ENCODE data around the gene BCL2A1.
A peak's percentile ranks its signal among the peaks of the same experiment; 100 is the strongest.
"Not testable (repeated sequence)": the region's sequence is repeated elsewhere in the genome, so short reads cannot be mapped to it uniquely, and the experiment has no call there.

The BCL2A1 gene

DNA sequence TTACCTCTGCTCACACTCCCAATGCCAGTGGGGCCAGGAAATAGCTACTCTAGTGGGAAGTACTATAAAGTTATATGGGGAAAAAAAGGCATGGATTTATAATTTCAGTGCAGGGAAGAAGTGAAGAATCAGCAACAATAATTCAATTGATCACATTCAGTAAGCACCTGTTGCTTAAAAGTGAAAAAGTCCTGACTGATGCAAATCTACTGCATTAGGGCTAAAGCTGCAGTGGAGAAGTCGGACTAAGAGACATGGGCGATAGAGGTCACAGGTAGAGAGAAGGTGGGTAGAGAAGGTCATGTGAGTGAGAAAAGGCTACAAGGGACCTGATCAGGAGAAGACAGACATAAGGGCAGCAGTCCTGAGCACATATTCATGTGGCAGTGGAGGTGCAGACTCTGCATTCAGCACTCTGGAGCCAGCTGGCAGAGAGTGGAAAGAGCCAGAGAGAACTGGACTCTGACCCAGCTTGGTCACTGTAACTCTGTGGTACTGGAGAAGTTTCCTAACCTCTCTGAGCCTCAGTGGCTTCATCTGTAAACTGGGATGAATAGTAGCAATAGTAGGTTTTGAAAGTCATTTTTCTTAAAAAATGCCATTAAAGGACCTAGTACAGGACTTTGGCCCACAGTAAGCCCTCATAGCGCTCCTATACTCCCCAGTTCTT is 17.6 kb upstream of the BCL2A1 start:
- no peak for DNase-seq

DNA sequence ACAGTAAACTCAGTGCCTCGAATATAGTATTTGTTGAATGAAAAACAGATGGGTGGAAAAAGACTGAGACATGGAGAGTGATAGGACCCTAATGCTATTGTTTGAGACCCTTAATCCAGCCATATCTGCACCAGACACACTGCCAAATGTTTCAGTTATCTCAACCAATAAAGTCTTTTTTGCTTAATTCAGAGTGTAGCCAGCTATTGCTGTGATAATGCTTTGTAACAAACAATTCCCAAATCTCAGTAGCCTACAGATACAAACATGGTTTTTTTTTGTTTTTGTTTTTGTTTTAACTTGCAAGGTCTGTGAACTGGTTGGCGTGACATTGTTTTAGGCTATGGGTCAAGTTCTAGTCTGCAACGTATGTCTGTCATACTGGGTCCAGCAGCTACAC is 17.0 kb upstream of the BCL2A1 start:
- DNase-seq, result no peak

DNA sequence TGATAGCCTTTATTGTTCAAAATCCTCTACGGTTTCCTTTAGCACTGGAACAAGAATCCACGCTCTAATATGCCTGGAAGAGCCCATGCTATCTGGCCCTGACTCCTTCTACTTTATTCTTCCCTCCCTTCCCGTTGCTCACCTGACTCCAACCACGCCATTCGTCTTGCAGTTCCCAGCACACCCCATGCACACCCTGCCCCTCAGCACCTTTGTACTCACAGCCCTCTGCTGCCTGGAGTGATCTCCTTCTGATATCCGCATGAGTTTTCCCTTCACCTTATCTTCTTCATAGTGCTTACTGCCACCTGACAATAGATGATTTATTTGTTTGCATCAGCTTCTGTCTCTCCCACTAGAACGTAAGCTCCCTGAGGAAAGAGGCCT is 16.6 kb upstream of the BCL2A1 start:
- DNase-seq, result no peak

DNA sequence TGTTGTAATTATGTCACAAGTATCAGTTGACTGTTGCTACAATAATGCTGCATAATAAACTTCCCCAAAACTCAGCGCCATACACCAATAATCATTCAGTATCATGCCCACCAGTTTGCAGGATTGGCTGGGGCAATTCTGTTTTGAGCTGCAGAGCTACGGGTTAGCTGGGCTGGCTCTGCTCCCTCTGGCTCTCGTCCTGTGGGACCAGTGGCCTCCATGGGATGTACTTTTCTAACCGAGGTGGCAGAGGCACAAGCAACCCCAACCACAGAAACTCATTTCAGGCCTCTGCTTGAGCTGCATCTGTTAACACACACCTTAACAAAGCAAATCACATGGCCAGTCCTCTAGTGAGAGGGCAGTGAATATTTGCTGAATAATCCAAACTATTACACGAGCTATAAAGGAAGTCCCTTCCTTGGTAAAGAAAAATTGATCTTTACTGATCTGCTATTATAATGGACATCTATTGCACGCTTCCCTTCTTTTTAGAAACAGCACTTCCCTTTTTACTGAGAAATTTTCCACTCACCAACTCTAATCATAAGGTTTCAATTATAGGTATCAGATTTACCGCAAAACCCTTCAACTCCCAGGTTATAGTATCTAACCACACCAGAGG is 10.9 kb upstream of the BCL2A1 start:
- DNase-seq, result no peak

DNA sequence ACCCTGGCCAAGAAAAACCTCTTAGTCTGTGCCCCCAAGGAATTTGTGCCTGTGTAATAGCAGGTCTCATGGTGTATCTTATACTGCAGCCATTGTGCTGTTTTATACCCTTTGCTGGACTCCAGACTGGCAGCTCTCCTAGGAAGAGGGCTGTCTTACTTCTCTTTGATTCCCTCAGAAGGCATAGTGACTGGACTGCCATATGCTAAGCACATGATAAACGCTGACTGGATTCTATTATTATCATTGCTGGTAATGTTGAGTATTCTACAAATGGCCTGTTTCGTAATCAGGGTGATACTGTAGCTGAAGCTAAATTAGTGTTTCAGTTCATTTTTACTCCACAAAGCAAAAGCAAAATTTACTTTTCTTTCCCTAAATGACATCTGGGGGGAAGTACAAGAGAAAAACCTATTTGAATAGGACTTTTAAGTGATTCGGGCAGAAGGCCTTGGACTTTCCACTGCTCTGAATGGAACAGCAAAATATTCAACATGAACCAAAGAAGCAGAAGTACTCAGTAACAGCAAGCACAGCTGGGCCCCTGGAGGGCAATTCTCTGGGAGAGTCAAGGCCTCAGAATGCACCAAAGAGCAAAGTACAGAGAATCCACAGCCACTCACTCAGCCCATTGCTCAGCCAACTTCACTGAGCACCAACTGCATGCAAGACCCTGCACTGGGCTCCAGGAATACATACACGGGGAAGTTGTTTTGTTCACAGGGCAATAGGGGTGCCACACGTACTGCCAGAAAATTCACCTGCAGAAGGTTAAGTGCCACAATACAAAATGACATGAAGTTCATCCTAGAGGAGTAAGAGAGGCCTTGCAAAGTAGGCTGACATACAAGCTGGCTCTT is 7.9 kb upstream of the BCL2A1 start:
- no peak for DNase-seq

DNA sequence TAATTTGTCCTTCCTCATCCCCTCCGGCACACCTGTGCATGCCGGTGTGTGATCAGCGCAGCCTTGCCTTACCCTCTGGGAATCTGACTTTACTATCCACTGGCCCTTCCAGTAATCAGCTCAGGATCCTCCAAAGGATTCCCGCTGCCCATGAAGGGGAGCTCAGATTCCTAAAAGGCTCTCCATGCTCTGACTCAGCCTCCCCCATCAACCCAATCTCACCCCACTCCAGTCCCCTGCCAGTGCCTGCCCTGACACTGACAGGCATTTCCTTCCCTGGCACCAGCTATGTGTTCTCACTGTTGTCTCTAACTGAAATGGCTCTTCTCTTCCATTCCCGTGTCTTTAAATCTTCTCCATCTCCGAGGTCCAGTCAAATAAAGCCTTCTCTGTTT is 7.3 kb upstream of the BCL2A1 start:
- no peak for DNase-seq

DNA sequence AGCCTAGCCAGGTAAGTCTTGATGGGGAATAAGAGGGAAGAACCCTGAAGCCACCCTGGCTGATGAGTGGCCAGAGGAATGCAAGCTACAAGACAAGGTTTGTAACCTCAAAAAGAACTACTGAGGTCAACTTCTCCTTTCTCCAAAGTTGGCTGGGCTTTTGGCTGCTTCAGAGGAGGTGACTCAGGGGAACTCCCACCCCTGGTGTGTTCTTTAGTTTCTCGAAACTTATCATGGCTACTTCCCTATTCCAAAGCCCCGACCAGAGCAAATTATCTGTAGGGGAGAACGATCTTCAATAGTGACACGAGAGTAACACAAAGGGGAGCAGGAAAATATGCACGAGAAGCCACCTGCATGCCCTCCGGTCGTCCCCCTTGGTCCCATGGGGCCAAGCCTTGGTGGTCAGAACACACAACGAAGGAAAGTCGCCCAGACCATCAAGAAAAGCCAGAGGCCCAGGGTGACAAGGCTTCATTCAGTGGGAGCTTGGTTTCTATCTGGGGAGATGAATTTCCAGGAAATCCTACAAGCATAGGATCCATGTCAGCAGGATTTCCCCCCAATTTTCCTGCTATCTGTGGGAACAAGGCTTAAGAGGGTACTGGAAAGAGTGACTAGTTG is 6.5 kb upstream of the BCL2A1 start:
- no peak for DNase-seq

DNA sequence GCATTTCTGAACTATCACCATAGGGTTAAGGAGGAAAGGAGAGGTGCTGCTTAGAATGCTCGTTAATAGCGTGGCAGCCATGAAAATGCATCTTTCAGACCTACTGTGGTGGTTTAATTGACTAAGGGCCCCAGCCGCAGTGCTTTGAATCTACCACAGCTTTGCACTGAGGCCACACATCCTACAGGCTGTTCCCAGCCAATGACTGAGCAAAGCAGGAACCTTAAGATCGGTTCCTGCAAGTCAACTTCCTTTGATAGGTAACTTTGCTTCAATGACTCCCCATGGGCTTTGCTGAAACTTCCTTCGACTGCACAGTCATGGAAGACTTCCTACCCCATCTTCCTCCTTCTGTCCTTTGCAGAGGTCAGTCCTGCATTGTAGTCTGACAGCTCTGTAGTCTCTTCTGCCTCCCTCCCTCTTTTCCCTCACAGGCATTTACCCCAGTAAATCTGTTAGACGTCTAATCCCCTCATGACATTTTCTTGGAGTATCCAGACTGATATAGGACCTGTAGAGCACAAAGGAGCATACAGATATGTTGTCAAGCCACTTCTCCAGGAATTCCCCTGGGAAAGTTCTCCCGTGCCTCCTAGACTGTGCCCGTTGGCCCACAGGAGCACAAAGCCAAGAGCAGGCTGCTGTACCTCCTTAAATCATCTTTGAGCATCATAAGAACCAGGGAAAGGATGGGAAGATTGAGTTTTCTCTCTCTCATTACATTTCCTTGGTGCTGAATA is 2.6 kb upstream of the BCL2A1 start:
- DNase-seq, result peak; percentile 46

DNA sequence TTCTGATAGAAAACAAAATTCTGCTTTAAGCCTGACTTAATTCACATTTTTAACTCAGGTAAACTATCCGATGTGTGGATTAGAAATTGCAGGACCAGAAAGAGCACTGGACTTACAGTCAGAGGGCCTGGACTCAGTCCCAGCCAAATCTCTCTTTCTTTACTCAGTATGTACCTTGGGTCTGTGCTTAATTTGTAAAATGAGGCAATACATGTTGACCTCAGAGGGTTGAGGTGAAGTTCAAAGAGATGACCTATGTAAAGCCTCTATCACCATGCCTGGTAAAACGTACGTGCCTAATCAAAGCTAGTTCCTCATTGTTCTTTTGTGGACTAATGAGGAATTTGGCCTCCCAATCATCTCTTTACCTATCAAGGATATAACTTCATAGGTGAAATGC is 1.9 kb upstream of the BCL2A1 start:
- no peak for DNase-seq

DNA sequence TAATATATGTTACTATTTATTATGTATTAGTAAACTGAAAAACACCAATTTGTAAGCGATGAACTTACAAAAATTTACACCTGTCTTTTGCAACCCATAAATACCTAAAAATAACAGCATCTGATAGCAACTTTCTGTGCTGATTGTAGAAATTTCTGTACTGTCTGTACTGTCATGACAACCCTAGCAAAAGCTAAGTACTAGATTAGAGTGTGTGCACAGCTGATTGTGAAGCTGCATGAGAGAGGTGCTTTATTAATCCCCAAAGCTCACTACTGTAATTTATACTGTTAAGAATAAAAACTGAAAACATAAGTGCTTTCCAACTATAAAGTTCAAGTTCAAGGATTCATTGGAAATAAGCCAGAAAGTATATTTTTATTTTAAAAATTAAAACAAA is 815 bp downstream of the BCL2A1 start:
- DNase-seq, result no peak

DNA sequence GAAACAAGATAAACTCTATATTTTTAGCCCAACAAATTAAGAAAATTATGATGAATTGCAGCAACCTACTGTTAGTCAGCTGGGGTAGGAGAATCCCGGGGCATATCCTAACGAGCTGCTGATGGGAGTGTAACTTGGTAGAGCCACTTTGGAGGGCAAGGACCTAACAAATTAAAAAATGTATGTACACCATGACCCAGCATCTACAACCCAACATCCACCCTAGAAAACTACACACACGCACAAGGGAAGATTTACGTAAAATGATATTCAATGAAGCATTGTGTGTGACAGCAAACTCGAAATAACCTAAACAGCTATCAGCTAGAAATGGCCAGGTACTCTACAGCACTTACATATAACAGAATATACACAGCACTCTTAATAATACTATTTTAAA is 1.9 kb downstream of the BCL2A1 start:
- no peak for DNase-seq

DNA sequence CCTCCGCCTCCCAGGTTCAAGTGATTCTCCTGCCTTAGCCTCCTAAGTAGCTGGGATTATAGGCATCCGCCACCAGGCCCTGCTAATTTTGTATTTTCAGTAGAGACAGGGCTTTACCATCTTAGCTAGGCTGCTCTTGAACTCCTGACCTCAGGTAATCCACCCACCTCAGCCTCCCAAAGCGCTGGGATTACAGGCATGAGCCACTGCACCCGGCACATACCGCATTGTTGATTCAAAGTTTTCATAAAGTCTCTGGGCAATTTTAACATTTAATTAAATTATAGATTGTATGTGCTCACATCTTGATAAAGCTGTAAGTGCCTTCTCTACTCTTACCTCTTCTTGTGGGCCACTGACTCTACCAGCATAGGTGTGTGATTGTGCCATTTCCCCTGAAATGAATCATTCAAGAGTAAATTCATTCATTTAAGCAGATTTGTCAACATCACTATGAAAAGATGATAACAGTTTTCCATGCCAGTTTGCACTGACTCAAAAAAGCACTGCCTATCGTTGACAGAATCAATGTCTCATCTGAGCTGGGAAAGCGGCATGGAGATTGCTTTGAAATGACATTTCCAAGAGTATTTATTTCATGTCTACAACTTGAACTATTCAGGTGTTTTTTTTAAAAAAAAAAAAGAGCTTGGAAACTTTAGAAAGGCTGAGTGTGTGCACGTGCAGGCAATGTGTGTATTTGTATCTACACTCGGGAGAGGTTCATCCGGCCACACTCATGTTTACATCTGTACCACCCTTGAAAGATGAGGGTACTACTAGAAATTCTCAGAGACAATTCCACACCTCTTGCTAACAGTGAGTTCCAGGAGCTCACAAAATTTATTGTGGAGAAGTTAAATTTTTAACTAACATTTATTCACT is 3.5 kb downstream of the BCL2A1 start:
- peak; percentile 82 for DNase-seq

DNA sequence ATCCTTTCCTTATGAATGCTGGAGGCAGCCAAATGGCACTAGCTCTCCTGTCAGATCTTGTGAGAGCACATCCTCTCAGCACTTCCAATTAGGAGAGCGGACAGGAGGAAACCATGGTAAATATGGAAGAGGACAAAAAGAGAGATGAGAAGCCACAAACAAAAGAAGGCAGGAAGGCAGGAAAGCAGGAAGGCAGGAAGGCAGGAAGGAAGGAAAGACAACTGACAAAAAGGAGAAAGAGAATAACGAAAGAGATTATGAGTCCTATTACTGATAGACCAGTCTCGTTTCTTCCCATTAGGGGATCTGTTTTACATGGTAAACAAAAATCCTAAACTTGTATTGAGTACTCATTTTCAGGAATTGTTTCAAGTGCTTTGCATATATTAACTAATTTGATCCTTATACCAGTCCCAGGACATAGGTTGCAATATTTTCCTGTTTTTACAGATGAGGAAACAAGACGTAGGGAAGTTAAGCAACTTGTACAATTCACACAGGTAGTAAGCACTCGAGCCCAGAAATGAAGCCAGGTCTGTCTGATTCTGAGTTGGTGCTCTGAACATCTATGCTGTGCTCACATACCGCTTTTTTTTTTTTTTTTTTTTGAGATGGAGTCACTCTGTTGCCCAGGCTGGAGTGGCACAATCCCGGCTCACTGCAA is 4.2 kb downstream of the BCL2A1 start:
- no peak for DNase-seq

DNA sequence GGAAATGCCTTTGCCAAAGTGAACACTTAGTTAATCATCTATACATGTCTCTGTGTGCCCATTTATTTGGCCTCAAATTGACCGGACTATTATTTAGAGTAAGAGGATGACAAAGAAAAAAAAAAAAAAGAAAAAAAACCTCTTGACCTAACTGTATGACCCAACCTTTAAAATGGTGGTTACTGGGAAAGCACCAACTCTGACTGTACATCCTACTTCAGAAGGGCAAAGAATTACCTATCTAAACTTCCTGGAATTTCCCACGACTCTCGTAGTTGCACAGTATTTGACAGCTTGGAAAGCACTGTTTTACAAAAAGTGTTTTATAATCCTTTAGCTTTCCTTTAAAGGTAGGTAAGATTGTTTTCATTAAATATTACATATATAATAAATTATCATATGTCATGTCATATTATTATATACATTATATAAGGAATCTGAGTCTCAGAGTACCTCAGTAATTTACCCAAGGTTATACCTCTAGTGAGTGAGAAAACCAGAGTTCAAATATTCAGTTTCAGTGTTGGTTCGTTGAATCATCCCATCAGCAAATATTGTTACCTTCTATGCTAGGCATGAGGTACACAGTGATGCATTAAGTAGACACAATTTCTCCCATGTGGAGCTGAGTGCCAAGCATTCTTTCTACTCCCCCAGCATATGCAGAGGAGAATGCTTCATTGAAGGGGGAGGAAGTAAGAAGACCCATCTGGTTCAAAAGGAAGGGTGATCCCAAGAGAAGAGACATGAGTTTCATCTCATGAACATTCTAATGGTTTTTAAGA is 5.0 kb downstream of the BCL2A1 start:
- peak; percentile 56 for DNase-seq

DNA sequence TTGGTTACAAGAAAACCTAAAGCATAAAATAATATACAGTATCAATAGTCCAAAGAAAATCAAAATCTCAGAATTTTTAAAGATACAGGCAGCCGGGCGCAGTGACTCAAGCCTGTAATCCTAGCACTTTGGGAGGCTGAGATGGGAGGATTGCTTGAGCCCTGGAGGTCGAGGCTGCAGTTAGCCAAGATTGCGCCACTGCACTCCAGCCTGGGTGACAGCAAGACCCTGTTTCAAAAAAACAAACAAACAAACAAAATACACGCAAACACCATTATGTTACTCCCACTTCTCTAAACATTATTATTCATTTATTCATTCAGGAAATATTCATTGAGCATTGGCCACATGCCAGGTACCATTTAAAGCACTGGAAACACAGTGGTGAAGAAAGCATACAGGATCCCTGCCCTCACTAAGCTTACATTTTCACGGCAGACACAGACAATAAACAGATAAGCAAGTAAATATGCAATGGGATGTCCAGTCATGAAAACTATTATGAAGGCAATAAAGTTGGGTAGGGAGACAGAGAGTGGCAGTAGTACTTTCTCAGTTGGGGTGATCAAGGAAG is 6.7 kb downstream of the BCL2A1 start:
- no peak for DNase-seq

DNA sequence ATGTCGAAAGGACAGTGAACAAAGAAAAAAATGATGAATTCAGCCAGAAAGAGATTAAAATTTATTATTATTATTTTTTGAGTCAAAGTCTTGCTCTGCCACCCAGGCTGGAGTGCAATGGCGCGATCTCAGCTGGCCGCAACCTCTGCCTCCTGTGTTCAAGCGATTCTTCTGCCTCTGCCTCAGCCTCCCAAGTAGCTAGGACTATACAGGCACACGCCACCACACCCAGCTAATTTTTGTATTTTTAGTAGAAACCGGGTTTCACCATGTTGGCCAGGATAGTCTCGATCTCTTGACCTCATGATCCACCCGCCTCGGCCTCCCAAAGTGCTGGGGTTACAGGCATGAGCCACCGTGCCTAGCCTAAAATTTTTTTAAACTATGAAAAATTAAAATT is 8.1 kb downstream of the BCL2A1 start:
- DNase-seq, result not testable (repeated sequence)

DNA sequence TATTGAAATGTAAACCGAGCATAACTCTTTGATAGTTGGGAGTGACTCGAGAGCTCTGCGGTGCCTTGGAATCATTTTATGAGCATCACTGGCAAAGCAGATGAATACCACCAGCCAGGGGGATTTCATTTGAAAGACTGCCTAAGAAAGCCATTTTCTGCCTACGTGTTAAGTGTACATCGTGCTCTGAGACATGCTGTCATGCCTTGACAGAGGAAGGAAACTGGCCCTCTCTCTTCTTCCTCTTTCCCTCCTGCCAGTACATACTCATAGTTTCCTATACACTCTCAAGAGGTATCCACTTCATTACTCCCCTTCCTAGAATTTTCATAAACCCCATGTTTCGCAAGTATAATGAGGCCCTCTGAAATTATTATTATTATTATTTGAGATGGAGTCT is 8.8 kb downstream of the BCL2A1 start:
- DNase-seq, result no peak

DNA sequence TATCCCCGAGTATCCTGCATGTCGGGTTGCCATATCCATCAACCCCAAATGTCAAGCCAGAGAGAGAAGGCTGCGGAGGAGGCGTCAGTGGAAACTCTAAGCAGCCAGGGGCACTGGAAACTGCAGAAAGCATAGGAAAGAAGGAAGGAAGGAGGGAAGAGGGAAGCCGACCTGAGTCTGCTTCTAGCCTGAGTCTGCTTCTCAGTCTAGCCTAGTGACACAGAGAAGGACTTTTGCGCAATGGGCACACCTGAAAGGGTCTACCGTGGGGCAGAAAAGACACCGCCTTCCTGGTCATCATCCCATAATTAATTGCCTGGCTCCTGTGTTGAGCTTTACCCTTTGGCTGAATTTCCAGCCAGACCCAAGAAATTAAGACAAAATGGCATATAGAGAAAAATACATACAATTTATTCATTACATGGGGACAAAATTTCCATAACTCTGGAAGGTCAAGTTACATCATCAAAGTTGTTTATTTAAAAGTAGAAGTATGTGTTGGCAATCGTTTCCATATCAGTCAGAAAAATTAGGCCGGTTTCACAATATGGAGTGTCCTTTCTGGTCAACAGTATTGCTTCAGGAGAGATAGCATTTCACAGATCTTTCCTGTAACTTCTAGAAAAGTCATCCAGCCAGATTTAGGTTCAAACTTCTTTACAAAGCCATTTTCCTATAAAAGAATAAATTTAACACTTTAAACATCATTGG is 10.3 kb downstream of the BCL2A1 start:
- no peak for DNase-seq

DNA sequence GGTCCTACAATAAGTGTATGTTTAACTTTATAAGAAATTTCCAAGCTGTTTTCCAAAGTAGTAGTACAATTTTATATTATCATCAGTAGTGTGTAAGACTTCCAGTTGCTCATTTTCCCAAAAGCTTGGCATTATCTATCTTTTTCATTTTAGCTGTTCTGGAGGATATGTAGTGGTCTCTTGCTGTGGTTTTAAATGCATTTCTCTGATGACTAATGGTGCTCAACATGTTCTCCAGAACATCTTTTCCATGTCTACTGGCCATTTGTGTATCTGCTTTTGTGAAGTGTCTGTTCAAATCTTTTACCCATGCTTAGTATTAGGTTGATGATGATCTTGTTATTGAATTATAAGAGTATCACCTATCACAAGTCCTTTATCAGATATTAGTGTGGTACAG is 13.3 kb downstream of the BCL2A1 start:
- DNase-seq, result no peak
